ENCODE data around the gene PCDHA5. TPM values are rescaled to one million over a fixed set of nuclear protein-coding genes. Genes with fewer than 3 reads are reported as not detected.

Gene PCDHA5
- total and polyA plus RNA-seq, 2 donors (not counting 1 experiment from before 2014, with no cell fraction given) = not detected

DNA sequence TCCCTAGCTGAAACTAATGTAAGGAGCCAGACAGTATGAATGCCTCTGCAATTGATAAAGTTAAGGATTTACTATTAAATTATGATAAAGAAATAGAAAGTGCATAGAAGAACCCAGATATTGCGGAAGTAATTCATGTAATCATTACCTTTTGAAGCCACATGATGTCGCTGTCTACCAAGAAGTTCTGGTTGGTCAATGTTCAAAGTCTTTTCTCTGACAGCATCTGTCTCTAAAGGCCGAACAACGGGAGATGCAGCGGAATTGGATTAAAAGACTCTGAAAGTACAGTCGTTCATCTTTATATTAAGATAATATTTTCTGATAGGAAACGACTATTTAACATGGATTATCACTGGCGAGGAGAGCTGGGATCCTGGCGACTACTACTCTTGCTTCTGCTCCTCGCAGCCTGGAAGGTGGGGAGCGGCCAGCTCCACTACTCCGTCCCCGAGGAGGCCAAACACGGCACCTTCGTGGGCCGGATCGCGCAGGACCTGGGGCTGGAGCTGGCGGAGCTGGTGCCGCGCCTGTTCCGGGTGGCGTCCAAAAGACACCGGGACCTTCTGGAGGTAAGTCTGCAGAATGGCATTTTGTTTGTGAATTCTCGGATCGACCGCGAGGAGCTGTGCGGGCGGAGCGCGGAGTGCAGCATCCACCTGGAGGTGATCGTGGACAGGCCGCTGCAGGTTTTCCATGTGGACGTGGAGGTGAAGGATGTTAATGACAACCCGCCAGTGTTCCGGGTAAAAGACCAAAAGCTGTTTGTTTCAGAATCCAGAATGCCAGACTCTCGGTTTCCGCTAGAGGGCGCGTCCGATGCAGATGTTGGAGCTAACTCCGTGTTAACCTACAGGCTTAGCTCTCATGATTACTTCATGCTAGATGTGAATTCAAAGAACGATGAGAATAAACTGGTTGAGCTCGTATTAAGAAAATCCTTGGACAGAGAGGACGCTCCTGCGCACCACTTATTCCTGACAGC is 19.9 kb downstream of the PCDHA5 start, which contains the start of gene PCDHA8:
Gene PCDHA8 (plus strand): TSS at position 210 of the 985 bp plus-strand sequence. CDS start 135 bp downstream, at position 345.
- intact Hi-C loops (cut with micrococcal nuclease) = loop anchor here (1.0 kb wide), 1 partner anchor 18 kb away; no protein-coding TSS in a partner anchor

More for the DNA sequence above, 19.9 kb downstream of the PCDHA5 start, which contains the start of gene PCDHA8:
- Histone ChIP-seq H3K4me1 (ENCODE audit: control insufficient read depth in 2 of 2, insufficient read depth in 2 of 2, low read length in 2 of 2) (no peaks in the 10 kb centered on the region), H3K9me3 (ENCODE audit: control extremely low read depth in 1 of 3, control insufficient read depth in 2 of 3, insufficient read depth in 1 of 3, low read length in 2 of 3) (peaks cover 2 to 32% (median 11%) of the 10 kb centered on the region in 3 donors), H3K79me2 (ENCODE audit: control insufficient read depth, insufficient read depth, low read length) (no peaks in the 10 kb centered on the region), H3K9ac (ENCODE audit: low read length) (no peak within 1 kb of the TSS), H2AFZ (ENCODE audit: insufficient read depth, low read depth, low read length, poor library complexity, severe bottlenecking) (no peak within 1 kb of the TSS), H3K27me3 (replicated peaks in 1 of 4; ENCODE audit: control extremely low read depth in 1 of 4, control insufficient read depth in 3 of 4, insufficient read depth in 4 of 4, low read length in 3 of 4) (peaks cover 0 to 7% (median 1%) of the 10 kb centered on the region in 4 experiments), H4K20me1 (ENCODE audit: control insufficient read depth, insufficient read depth, low read length, poor library complexity, severe bottlenecking) (no peaks in the 10 kb centered on the region), H3K4me2 (replicated peaks; ENCODE audit: low read depth, low read length, poor library complexity, severe bottlenecking) (no peak within 1 kb of the TSS), H3K27ac (ENCODE audit: low read length in 2 of 2) (no peak within 1 kb of the TSS), H3K4me3 (ENCODE audit: control extremely low read depth in 1 of 5, extremely low read depth in 1 of 5, insufficient read depth in 1 of 5, low read depth in 2 of 5, low read length in 4 of 5) (no peak within 1 kb of the TSS), H3K36me3 (replicated peaks in 1 of 2; ENCODE audit: control extremely low read depth in 1 of 2, control insufficient read depth in 1 of 2, extremely low read depth in 1 of 2, insufficient read depth in 2 of 2, low read length in 1 of 2) (no peaks in the 10 kb centered on the region)
- no peak for ATAC-seq (ENCODE audit: low read depth)
- WGBS (ENCODE audit: insufficient coverage) = 38% methylated on average over 27 of the region's 47 CpGs
- ChIA-PET POLR2A (no interaction called here), CTCF (interaction anchor here (0.7 to 1.6 kb wide), 2 partner anchors 18 to 722 kb away, joined by 3 to 5 read pairs; no protein-coding TSS in a partner anchor)
- Mint-ChIP-seq H3K9me3 (ENCODE audit: insufficient read depth) (peaks cover 6% of the 10 kb centered on the region), H3K27ac (no peak within 1 kb of the TSS), H3K4me3 (no peak within 1 kb of the TSS), H3K27me3 (peaks cover 12% of the 10 kb centered on the region), H3K4me1 (no peaks in the 10 kb centered on the region)
- TF ChIP-seq CTCF (IDR thresholded peaks at IDR 0.05) (no peak), EZH2 (IDR thresholded peaks at IDR 0.05; ENCODE audit: borderline replicate concordance, insufficient read depth, low read depth, low read length, poor library complexity, severe bottlenecking) (no peak)
- DNase-seq = no peak
